Mesenchymal stem cell (in vitro differentiated cells and primary cell): ENCODE data around the gene CELF4.

Source experiments
- DNase-seq: peaks from one replicate; pipeline ENCODE4 v3.0.0-alpha.2; 2013
- H2AFZ ChIP-seq: one replicate; pipeline ENCODE4 v1.6.1; 2013; ENCODE audit warnings: low read depth, mild to moderate bottlenecking, control low read depth, inconsistent platforms, low read length, moderate library complexity
- H2AK5ac ChIP-seq: 2 replicates; pipeline ENCODE4 v1.6.1; 2013; ENCODE audit warnings: low read length, moderate library complexity, mild to moderate bottlenecking, inconsistent platforms; ENCODE audit not compliant: severe bottlenecking
- H2BK120ac ChIP-seq: one replicate; pipeline ENCODE4 v1.6.1; 2013; ENCODE audit warnings: low read depth, mild to moderate bottlenecking, inconsistent platforms, low read length, moderate library complexity
- H2BK12ac ChIP-seq, 2 experiments: one replicate each; pipeline ENCODE4 v1.6.1; 2013; ENCODE audit warnings: inconsistent platforms in 2 of 2, low read length in 2 of 2, mild to moderate bottlenecking in 2 of 2, moderate library complexity in 2 of 2, control low read depth in 1 of 2
- H2BK15ac ChIP-seq: one replicate; pipeline ENCODE4 v1.6.1; 2013; ENCODE audit warnings: mild to moderate bottlenecking, low read depth, inconsistent platforms; ENCODE audit not compliant: poor library complexity, severe bottlenecking
- H2BK5ac ChIP-seq: 2 replicates; pipeline ENCODE4 v1.6.1; 2013; ENCODE audit warnings: low read depth, mild to moderate bottlenecking, low read length, control low read depth, inconsistent platforms; ENCODE audit not compliant: poor library complexity, severe bottlenecking
- H3K14ac ChIP-seq, 2 experiments: one replicate each; pipeline ENCODE4 v1.6.1; 2013; ENCODE audit warnings: inconsistent platforms in 2 of 2, low read length in 2 of 2, control low read depth in 1 of 2, mild to moderate bottlenecking in 1 of 2, moderate library complexity in 1 of 2
- H3K18ac ChIP-seq, 2 experiments: one replicate each; pipeline ENCODE4 v1.6.1; 2013; ENCODE audit warnings: inconsistent platforms in 2 of 2, low read length in 2 of 2, control low read depth in 1 of 2, low read depth in 1 of 2, mild to moderate bottlenecking in 1 of 2
- H3K23ac ChIP-seq, 2 experiments: one replicate each; pipeline ENCODE4 v1.6.1; 2013; ENCODE audit warnings: inconsistent platforms in 2 of 2, low read length in 2 of 2, mild to moderate bottlenecking in 2 of 2, moderate library complexity in 2 of 2, control low read depth in 1 of 2
- H3K27ac ChIP-seq: 2 replicates; pipeline ENCODE4 v1.5.1; 2013; ENCODE audit warnings: mild to moderate bottlenecking, moderate library complexity, low read length, control low read depth, inconsistent platforms; ENCODE audit not compliant: poor library complexity, severe bottlenecking
- H3K27me3 ChIP-seq, 2 experiments: 2 replicates each; pipeline versions ENCODE4 v1.6.1 to v1.7.0; 2013; ENCODE audit warnings: low read length in 2 of 2, mild to moderate bottlenecking in 2 of 2, moderate library complexity in 2 of 2, control low read depth in 1 of 2, inconsistent platforms in 1 of 2; ENCODE audit not compliant: control insufficient read depth in 1 of 2, insufficient read depth in 1 of 2
- H3K36me3 ChIP-seq, 2 experiments: 2 replicates each; pipeline versions ENCODE4 v1.6.1 to v1.7.0; 2013; ENCODE audit warnings: low read length in 2 of 2, control low read depth in 1 of 2, inconsistent platforms in 1 of 2, low read depth in 1 of 2, mild to moderate bottlenecking in 1 of 2; ENCODE audit not compliant: insufficient read depth in 2 of 2, control insufficient read depth in 1 of 2
- H3K4ac ChIP-seq, 2 experiments: one replicate each; pipeline ENCODE4 v1.6.1; 2013; ENCODE audit warnings: inconsistent platforms in 2 of 2, low read length in 2 of 2, mild to moderate bottlenecking in 2 of 2, moderate library complexity in 2 of 2, control low read depth in 1 of 2, low read depth in 1 of 2
- H3K4me1 ChIP-seq: 2 replicates; pipeline ENCODE4 v1.6.1; 2013; ENCODE audit warnings: low read depth, low read length, control low read depth; ENCODE audit not compliant: control insufficient read depth, insufficient read depth
- H3K4me2 ChIP-seq: 2 replicates; pipeline ENCODE4 v1.6.1; 2013; ENCODE audit warnings: low read length, mild to moderate bottlenecking, inconsistent platforms; ENCODE audit not compliant: poor library complexity, severe bottlenecking
- H3K4me3 ChIP-seq, 2 experiments: 2 replicates each; pipeline versions ENCODE4 v1.5.1 to v1.7.0; 2013; ENCODE audit warnings: low read length in 2 of 2, mild to moderate bottlenecking in 2 of 2, control low read depth in 1 of 2, low read depth in 1 of 2; ENCODE audit not compliant: insufficient read depth in 1 of 2
- H3K79me1 ChIP-seq: replicated peaks from 2 replicates; pipeline ENCODE4 v1.6.1; 2013; ENCODE audit warnings: mild to moderate bottlenecking, control low read depth, low read length, inconsistent platforms; ENCODE audit not compliant: poor library complexity, severe bottlenecking
- H3K9ac ChIP-seq: 2 replicates; pipeline ENCODE4 v1.7.0; 2013; ENCODE audit warnings: mild to moderate bottlenecking, low read length, moderate library complexity
- H3K9me3 ChIP-seq: 2 replicates; pipeline ENCODE4 v1.7.0; 2013; ENCODE audit warnings: mild to moderate bottlenecking, low read length; ENCODE audit not compliant: control insufficient read depth
- H4K8ac ChIP-seq: one replicate; pipeline ENCODE4 v1.6.1; 2013; ENCODE audit warnings: inconsistent platforms, mild to moderate bottlenecking, low read length, moderate library complexity
- H4K91ac ChIP-seq: one replicate; pipeline ENCODE4 v1.6.1; 2013; ENCODE audit warnings: mild to moderate bottlenecking, low read length, inconsistent platforms
- WGBS: methylation state at CpG from one replicate; pipeline ENCODE4 v1.1.7; 2013; ENCODE audit warnings: mixed read lengths; 5-methylcytosine and 5-hydroxymethylcytosine counted together

Gene CELF4

DNA sequence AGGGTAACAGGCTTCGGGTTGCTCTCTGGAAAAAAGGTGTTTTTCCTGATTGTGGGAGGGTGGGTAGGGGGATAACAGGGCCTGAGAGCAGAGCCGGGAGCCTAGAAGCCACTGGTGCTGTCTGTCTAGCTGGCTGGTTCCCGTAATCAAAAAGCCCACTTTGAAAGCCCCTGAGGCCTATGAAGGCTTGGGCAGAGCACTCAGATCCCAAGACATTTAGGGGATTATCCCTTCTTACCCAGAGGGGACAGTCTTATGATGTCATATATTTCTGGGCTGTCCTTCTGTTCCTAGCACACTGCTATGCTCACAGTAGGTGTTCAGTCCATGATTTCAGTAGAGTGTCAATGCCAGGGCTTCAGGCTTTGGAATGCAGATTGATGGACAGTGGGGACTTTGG, 45.1 kb downstream of the CELF4 start:
- no peak overlapping the region for H2BK120ac ChIP-seq
- no peaks in the 10 kb centered on the region for H3K79me1 ChIP-seq
- H3K27me3 ChIP-seq: peaks cover 45 to 83% of the 10 kb centered on the region in 2 experiments
- no peak overlapping the region for H3K23ac ChIP-seq
- H3K9me3 ChIP-seq: no peaks in the 10 kb centered on the region
- no peak overlapping the region for H2AFZ ChIP-seq
- peaks cover 3% of the 10 kb centered on the region for H3K4me1 ChIP-seq
- no peak overlapping the region for H3K4ac ChIP-seq
- no peak overlapping the region for H2BK15ac ChIP-seq
- H3K27ac ChIP-seq: no peak overlapping the region
- H3K18ac ChIP-seq: no peak overlapping the region
- H3K36me3 ChIP-seq: no peaks in the 10 kb centered on the region
- H2BK5ac ChIP-seq: no peak overlapping the region
- no peak overlapping the region for H2BK12ac ChIP-seq
- no peak for DNase-seq
- no peak overlapping the region for H3K4me3 ChIP-seq
- H2AK5ac ChIP-seq: no peak overlapping the region
- no peak overlapping the region for H3K14ac ChIP-seq
- no peak overlapping the region for H4K8ac ChIP-seq
- H3K9ac ChIP-seq: no peak overlapping the region
- 76% methylated on average over 3 of the region's 3 CpGs for WGBS
- no peak overlapping the region for H3K4me2 ChIP-seq
- no peak overlapping the region for H4K91ac ChIP-seq

DNA sequence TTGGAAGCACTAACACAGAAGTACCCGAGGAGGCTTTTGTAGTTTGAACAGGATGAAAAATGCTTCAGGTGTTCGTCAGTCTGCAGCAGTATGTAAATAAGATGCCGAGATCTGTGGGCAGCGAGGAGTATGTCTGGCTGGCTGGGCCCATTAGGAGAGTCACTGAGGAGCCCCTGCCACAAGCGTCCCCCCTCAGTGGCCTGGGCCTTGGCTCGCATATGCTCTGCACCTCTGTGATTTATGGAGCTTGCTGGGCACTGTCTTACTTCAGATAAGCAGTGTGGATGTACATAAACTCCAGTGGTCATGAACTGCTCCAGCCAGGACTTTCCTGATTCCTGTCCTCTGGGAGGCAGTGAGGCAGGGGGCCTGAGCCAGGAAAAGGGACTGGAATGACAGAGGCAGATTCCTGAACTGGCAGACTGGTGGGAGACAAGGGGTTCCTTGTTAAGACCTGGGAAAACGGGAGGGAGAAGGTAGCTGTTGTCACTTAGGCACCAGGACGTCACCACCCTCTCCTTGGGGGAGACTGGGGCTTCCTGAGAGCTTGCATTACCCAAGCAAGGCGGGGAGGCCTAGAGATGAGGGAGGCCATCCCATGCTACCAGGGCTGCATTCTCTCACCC, 46.0 kb downstream of the CELF4 start:
- no peak overlapping the region for H3K27ac ChIP-seq
- no peak overlapping the region for H3K18ac ChIP-seq
- H3K23ac ChIP-seq: no peak overlapping the region
- H2AK5ac ChIP-seq: no peak overlapping the region
- H3K36me3 ChIP-seq: no peaks in the 10 kb centered on the region
- 48% methylated on average over 9 of the region's 9 CpGs for WGBS
- no peak for DNase-seq
- H4K8ac ChIP-seq: no peak overlapping the region
- no peak overlapping the region for H3K9ac ChIP-seq
- no peak overlapping the region for H3K4me3 ChIP-seq
- H3K27me3 ChIP-seq: peaks cover 37 to 76% of the 10 kb centered on the region in 2 experiments
- no peak overlapping the region for H3K4me2 ChIP-seq
- no peak overlapping the region for H2BK120ac ChIP-seq
- H3K4ac ChIP-seq: no peak overlapping the region
- H3K14ac ChIP-seq: peak overlapping the region in 1 of 2 experiments; percentile 42
- H2BK12ac ChIP-seq: no peak overlapping the region
- no peaks in the 10 kb centered on the region for H3K9me3 ChIP-seq
- H2AFZ ChIP-seq: no peak overlapping the region
- peaks cover 2% of the 10 kb centered on the region for H3K4me1 ChIP-seq
- H3K79me1 ChIP-seq: no peaks in the 10 kb centered on the region
- H2BK15ac ChIP-seq: no peak overlapping the region
- H4K91ac ChIP-seq: no peak overlapping the region
- no peak overlapping the region for H2BK5ac ChIP-seq

DNA sequence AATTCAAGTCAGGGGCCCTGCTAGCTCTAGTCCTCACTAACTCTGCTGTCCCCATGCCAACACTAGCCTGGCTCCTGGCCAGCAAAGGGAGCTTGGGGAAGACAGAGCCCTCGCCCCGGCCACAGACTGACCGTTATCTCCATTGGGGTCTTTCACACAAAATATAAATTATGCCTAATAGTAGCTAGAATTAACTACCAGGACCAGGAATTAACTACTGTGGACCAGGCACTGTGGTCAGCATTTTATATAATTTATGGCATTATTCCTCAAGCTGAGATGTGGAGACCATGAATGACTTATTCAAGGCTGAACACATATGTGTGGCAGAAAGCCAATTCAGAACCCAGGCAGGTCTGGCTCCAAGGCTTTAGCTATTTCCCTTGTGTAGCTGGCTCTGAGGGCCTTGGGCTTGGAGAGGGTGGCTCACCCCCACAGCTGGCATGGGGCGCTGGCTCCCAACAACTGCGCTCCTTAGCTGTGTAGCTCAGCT, 49.2 kb downstream of the CELF4 start:
- H3K9me3 ChIP-seq: no peaks in the 10 kb centered on the region
- no peaks in the 10 kb centered on the region for H3K79me1 ChIP-seq
- H2AK5ac ChIP-seq: no peak overlapping the region
- DNase-seq: no peak
- H3K36me3 ChIP-seq: no peaks in the 10 kb centered on the region
- H3K18ac ChIP-seq: no peak overlapping the region
- H2BK12ac ChIP-seq: no peak overlapping the region
- H3K4me2 ChIP-seq: no peak overlapping the region
- H3K4me3 ChIP-seq: no peak overlapping the region
- H2BK5ac ChIP-seq: no peak overlapping the region
- peaks cover 8 to 67% of the 10 kb centered on the region in 2 experiments for H3K27me3 ChIP-seq
- no peak overlapping the region for H2BK120ac ChIP-seq
- no peak overlapping the region for H4K8ac ChIP-seq
- no peak overlapping the region for H3K9ac ChIP-seq
- no peaks in the 10 kb centered on the region for H3K4me1 ChIP-seq
- H3K14ac ChIP-seq: no peak overlapping the region
- no peak overlapping the region for H3K23ac ChIP-seq
- H2BK15ac ChIP-seq: no peak overlapping the region
- WGBS: 92% methylated on average over 2 of the region's 5 CpGs
- no peak overlapping the region for H4K91ac ChIP-seq
- H3K27ac ChIP-seq: no peak overlapping the region
- no peak overlapping the region for H2AFZ ChIP-seq
- no peak overlapping the region for H3K4ac ChIP-seq

DNA sequence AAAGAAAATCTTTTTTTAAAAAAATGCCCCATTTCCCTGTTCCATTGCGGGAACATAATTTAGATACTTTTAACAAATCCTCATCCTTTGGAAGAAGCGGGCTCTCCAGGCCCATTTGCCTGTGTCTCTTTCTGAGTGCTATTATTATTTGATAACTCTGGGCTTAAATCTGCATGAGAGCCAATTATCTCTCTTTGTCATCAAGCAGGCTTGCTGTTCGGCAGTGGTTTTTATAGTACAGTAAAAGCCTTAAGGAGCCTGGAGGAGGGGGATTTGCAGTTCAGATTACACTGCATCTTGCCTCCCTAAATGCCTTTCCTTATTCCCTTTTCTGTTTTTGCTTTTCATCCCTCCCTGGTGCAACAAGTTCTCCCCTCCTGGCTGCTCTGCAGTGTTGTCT, 50.6 kb downstream of the CELF4 start:
- no peak for DNase-seq
- Histone ChIP-seq H3K14ac (no peak overlapping the region), H3K4me1 (no peaks in the 10 kb centered on the region), H3K18ac (no peak overlapping the region), H2BK12ac (no peak overlapping the region), H3K27me3 (peaks cover 4 to 61% of the 10 kb centered on the region in 2 experiments), H3K79me1 (no peaks in the 10 kb centered on the region), H2AFZ (no peak overlapping the region), H3K4me2 (no peak overlapping the region), H4K91ac (no peak overlapping the region), H3K9ac (no peak overlapping the region), H2BK120ac (no peak overlapping the region), H2BK5ac (no peak overlapping the region), H4K8ac (no peak overlapping the region), H2AK5ac (no peak overlapping the region), H3K4me3 (no peak overlapping the region), H3K23ac (no peak overlapping the region), H3K9me3 (peaks cover under 1% of the 10 kb centered on the region), H3K27ac (no peak overlapping the region), H3K36me3 (no peaks in the 10 kb centered on the region), H2BK15ac (no peak overlapping the region), H3K4ac (no peak overlapping the region)
- WGBS: 87% methylated on average over 3 of the region's 3 CpGs
